Globus pallidus (tissue), 1 donor: ENCODE measurements around the gene SSR3.
A peak's percentile ranks its signal among the peaks of the same experiment; 100 is the strongest.

Experiments used
- DNase-seq: peaks from one replicate; pipeline ENCODE4 v3.0.0-alpha.2; 2015; ENCODE audit warnings: low spot score

Gene SSR3

DNA sequence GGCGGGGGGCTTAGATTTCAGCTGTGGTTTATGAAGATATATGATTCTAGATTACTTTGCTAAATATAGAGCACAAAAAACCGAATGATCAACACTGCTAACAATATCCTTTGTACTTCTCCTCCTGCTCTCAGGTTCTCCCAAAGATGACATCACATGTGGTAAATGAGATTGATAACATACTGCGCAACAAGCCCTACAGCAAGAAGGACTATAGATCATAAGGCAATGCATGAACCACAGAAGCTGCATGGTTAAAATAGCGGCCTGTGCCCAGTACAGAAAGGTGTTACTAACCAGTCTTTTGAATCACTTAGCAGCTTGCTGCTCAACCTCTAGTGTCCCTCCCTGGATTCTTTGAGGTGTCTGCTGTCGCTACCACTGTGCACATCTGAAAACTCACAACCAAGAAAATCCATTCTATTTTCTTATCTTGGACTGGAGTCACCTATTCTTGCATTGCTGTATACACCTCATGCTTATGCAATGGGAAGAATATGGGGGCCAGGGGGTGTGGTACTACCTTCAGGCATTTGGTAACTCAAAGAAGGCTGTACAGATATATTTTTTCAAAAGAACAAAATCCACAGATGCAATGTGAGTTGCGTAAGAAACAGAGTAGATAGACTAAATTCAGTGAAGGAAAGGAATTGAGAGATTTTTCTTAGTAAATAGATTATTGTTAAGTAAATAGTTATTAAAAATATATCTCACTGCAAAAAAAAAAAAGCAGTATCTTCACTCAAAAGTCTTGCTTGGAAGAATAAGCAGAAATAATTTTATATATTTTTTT is 18.2 kb downstream of the SSR3 start:
- no peak for DNase-seq

DNA sequence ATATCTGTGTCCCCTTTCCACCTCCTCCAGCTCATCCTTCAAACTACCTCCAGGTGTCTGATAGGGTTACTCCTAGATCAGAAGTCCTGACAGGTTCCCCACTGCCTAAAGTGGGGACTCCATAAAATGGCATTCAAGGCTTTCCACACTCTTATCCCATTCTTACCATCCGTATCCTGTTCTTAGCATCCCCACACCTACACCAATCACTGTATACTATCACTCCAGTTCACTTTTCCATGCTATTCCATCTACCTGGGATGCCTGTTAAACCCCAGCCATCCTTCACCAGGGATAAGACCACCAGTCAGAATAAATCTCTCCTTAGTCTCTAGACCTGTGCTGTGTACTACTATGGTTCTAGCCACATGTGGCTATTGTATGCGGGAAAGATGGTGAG is 19.1 kb downstream of the SSR3 start:
- no peak for DNase-seq

DNA sequence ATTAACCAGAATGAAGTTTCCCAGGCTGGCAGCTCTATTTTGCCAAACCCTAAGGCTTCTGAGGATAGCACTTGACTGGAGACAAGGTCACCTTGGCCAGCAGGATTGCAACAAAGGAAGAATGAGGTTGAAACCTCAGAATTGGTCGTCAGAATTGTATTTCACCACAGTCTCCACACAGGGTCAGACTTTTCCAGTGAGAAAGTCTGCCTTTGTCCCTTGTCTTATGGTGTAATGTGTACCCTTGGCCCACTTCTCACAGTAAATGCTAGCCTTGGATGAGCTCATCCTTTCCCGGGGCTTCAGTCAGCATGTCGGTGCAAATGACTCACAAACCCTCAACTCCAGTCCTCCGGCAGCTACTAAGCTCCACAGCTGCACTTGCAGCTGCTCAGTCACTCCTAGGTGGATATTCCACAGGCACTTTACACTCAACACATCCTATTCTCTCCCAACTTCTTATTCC is 19.7 kb downstream of the SSR3 start:
- DNase-seq: peak; percentile 82

DNA sequence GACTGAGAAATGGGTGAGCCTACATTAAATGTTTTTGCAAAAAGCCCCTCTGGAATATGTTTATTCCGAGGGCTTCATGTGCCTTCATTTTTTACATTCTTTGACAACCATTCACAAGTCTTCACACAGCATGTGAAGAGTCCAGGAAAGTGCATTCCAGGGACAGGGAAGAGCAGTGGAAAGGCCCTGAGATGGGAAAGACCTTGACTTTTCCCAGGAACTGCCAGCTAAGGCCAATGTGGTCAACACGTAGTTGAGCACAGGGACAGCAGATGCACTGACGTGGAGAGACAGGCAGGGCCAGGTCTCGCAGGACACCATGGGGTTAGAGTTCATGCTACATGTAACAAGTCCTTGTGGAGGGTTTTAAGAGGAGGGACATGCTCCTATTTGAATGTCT is 21.7 kb downstream of the SSR3 start:
- no peak for DNase-seq

DNA sequence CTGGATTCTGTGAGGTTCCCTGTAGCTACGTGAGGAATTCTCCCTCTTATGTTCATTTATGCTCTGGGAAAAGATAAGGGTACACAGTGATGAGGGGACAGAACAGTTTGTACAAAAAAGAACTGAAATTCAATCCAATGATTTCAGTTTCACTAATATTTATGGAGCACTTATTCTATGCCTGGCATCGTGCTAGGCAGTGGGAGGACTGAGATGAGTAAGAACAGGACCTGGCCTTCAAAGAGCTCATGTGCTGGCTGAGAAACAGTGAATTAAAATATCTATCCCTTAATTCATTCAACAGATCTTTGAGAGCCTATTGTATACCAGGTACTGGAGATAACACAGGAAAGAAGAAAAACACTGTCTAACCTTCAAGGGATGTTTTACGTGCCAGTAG is 22.2 kb downstream of the SSR3 start:
- DNase-seq: no peak

DNA sequence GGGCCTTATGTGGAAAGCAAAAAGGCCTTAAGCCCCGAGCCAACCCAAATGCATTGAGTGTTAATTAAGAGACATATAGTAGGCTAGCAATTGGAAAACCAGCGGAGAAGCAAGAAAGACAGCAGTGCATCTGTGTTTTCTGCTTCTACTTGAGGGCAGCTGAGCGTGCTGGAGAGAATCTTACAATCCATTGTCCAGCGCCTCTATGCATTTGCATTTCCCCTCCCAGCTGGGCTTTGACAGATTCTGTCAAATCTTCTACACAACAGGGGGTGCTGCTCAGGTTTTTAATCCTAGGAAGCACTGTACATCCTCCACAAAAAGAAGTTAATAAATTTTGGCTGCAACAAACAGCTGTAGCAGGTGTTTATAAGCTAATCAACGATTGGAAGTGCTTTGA is 23.9 kb downstream of the SSR3 start:
- DNase-seq: peak; percentile 57

DNA sequence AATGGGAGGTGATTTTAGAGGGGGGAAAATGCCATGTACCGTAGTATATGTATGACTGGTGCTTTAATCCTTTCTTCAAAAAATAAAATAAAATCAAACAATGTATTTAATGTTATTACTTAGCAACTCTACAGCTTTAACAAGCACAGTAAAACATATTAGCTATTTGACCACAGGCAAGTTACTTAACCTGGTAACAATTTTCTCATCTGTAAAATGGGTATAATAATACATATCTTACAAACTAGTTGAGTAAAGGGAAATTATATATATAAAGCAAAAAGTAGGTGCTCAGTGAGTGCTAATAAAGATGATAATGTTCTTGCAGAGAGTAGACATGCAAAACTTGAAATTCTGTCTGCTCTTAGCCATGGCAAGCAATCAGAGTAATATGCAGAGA is 27.9 kb downstream of the SSR3 start:
- no peak for DNase-seq

DNA sequence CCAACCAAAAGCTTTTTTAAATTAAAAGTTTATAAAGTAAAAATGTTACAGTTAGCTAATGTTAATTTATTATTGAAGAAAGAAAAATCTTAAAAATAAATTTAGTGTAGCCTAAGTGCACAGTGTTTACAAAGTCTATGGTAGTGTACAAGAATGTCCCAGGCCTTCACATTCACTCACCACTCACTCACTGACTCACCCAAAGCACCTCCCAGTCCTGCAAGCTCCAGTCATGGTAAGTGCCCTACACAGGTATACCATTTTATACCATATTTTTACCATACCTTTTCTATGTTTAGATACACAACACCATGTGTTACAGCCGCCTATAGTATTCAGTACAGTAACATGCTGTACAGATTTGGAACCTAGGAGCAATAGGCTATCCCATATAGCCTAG is 29.1 kb downstream of the SSR3 start:
- no peak for DNase-seq

DNA sequence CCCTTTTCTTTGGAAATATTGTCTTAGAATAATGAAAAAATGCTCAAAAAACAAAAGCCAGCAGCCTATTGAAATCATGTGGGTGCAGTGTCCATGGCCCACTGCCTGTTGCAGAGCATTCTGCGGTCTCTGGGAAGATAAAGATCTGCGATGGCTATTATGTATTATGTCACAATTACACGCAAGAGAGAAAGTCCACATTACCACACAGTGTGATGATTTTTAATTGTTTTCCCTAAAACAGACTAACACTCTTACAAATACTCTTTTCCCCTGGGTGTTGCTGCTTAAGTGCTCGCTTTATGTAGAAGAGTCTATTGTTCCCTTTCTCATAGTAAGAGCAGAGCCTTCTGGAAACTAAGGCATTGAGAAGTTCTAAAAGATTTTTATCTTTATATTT is 32.2 kb downstream of the SSR3 start:
- DNase-seq: no peak

DNA sequence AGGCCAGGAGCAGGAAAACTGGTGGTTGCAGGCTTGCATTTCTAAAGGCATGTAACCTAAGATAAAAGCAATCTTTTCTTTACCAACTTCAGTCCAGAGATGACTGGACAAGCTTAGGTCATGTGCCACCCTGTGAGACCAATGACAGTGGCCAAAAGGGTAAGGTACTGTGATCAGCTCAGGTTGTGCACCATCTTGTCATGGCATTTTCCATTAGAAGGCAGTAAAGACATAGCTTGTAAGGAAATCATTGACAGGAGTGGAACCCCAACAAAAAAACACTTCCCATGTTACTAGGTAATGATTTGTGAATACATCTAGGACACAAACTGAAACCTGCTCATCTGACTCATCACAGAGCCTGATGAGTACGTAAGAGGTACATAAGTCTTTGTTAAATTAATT is 35.2 kb downstream of the SSR3 start:
- DNase-seq: no peak

DNA sequence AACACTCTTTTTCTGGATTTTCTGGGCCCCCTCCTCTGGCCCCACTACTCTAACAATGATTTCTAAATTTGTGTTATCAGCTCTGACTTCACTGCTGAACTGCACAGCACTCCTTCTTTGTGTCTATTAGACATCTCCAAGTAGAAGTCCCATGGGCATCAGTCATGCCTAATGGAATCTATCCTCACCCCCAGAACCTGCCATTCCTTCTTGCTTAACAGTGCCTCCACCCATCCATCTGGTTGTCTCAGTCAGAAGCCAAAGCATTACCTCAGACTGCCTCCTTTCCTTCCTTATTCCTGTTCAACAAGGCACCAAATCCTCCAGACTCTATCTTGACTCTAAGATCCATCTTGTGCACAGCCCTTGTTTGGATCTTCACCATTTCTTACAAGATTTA is 36.2 kb downstream of the SSR3 start:
- no peak for DNase-seq

DNA sequence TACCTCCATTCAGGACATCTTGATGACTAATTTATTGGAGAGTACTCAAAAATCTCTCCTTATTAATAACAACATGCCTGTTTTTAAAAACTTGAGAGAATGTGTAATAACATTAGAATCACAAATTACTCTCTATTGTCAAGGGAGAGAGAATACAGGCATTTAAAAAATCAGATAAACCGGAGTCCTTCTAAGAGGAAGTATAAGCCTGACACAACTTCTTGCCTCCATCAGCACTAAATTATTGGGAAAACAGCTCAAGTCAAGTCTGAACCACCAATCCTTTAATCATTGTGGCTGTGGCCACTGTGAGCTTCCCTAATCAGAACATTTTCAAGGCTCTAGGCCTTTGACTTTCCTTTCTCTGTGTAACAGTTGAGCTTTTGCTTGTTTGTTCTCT is 38.0 kb downstream of the SSR3 start:
- no peak for DNase-seq

DNA sequence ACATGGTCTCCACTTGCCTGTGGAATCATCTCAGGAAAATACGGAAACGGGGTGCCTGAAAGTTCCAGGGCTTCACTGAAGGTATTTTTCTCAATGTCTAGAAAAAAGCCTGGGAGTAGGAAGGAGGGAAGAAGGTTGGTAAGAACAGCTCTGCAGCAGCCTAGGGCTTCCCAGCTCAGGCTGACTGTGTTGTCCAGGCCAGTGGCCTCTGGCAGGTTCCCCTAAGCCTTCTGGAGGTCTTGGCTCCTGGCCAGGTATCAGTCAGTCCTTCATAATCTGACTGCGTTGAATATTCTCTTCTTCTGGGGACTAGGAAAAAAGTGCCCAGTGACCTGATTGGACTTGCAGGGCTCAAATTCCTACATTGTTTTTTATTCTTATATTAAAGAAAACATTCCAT is 38.6 kb downstream of the SSR3 start:
- no peak for DNase-seq

DNA sequence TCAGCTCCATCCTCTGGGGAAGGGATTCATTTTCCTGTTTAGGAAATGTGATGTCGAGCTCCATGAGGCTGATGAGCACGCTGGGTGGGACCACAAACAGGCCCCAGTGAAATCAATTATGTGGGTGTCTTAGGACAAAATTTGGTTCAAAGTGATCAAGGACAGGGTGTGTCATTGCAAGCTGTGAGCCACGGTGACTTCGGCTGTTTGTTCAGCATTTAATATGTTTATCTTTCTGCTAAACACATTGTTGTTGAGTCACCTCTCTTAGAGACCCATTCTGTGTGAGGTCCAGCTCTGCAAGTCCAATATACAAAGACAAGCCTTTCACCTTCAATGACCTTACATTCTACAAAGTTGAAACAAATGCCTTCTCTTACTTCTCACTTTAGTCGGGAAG is 41.3 kb downstream of the SSR3 start:
- DNase-seq: no peak

DNA sequence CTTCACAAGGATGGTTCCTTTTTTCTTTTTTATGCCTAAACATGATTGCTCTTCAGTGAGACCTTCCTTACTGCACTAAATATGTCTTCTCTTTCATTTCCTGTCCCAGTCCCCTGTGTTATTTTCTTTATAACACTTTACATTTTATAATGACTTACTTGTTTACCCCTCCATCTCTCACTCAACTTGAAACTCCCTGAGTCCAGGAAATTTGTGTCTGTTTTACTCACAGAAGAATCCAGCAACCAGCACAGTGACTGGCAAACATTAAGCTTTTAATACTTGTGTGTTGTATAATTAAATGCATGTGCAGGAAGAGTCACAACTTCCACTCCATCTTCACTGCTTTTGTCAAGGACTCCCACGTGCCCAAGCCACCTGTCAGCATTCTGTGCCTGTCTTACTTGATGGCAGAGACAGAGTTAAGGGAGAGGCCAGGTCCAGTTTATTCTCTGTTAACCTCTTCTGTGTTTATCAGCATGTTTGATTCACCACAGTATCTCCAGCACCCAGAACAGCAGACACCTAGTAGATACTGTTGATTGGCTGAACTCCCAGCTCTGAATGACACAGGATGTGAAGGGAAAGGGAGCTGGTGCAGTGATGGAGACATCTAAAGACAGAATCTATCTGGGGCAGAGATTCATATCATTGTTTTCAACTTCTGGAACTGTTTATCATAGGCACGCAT is 42.8 kb downstream of the SSR3 start:
- DNase-seq: no peak

DNA sequence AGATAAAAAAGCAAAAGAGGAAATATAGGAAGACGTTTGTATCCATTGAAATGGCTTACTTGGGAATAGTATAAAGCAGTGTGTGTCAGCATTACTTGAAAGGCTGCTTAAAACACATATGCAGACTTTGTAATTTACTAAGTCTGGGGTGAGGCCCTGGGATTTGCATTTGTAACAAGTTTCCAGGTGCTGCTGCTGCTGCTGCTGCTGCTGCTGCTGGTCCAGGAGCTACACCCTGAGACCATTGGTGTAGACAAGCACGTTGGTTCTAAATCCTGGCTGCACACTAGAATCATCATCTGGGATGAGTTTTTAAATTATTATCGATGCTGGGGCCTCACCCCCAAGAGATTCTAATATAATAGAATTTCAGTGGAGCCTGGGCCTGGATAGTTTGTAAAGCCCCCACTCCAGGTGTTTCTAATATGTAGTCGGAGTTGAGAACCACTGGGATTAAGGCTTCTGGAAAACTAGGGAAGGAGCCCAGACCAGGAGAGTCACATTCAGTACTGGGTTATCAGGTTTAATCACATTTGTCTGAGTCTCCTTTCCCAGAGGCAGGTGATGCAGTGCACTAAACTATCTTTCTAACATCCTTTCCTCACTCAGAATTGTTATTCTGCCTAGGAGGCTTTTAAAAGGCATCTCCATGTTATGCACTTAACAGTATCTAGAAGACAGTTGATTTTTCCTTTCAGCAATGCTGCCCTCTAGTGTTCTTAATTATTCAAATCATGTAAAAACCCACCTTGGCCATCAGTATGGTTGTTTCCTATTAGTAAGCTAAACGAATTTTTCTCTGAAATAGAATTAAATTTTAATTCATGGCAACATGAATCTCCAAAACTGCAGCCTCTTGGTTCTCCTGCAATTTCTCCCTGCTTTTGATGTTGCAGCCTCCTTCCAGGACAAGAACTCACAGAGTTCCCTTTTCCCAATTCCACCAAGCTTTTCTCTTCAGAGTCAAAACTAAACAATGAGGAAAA is 45.4 kb downstream of the SSR3 start:
- peak; percentile 66 for DNase-seq

DNA sequence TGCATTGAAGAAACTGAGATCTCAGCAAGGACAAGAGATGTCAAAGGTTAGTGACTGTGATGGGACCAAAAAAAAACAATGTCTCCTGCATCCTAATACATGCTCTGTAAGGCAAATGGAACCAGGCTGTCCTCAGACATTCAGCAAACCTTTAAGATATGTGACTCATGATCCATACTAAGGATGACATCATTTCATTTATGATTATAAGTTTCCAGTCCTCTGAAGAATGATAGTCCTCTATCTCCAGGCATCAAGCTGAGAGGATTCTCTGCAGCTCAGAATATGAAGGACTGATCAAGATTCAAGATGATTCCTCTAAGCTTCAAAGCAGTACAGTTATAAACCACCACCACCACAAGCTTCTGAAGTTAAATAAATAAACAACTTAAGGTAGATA is 47.6 kb downstream of the SSR3 start:
- no peak for DNase-seq

DNA sequence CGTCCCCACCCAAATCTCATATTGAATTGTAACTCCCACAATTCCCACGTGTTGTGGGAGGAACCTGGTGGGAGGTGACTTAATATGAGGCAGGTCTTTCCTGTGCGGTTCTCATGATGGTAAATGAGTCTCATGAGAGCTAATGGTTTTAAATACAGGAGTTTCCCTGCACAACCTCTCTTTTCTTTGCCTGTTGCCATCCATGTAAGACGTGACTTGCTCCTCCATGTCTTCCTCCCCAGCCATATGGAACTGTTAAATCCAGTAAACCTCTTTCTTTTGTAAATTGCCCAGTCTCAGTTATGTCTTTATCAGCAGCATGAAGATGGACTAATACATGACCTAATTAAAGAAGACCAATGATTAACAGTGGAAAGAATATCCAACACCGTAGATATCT is 56.6 kb downstream of the SSR3 start:
- DNase-seq: no peak

DNA sequence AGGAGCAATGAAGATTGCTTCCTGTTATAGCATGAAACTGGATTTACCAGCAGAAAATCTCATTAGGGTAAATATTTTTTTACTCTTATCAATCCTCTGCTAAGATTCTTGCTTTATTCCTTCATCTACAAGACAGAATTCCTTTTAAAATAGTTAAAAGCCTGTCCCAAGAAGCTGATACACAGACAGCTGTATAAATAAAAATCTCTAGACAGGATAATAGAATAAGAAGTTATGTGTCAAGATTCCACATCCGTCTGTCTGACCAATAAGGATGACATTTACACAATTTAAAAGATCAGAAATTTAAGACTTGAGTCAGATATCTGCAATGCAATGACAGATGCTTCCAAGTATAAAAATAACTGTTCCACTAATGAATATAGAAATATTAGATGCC is 57.6 kb downstream of the SSR3 start:
- no peak for DNase-seq

DNA sequence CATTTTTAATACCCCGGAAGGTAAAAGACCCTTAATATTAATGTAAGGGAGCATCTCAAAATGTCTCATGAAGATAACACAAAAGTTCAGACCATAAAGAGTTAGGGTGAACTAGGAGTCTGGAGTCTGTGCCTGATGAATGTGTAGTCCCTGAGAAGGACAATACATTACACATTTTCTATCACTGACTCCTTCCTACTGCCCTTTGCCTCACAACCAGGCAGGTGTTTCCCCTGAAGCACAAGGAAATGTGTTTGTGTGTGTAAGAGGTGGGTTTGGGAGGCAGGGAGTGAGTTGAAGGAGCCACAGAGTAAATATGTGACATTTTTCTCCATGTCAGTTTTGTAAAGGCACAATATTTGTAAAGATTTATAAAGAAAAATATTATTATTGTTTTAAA is 59.1 kb downstream of the SSR3 start:
- DNase-seq: no peak

DNA sequence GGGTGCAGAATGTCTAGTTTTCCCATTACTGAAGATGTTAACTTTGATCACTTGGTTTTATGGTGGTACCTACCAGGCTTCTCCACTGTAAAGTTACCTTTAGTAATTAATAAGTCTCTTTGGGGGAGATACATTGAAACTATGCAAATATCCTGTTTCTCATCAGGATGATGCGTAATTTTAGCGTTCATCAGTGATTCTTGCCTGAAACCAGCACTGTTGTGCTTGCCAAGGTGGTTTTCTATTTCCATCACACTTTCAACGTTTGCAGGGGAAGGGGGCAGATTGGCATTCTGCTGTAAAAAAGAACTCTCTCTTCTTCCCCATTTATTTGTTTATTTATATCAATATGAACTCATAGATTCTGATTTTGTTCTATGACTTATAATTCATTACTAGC is 61.0 kb downstream of the SSR3 start:
- no peak for DNase-seq

DNA sequence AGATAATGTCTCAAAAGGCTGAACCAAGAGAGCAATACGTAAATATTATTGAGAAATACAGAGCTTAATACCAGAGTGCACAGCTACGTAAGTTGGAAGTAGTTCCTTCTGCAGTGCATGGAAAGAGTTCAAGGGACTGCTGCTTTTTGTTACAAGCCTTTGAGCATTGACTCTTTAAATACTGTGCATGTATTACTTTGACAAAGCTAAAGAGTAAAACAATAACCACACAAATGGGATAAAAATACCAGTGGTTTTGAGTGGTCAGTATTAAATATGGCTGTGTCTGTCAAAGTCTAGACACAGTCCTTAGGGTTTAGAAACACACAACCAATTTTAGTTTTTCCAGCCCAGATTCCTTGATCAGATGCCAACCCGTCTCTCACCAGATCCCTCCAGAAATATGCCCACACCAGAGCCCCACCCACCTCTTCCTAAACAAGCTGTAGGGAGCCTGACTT is 62.1 kb downstream of the SSR3 start:
- DNase-seq: no peak
